ENCODE measurements around the gene LARP1B. TPM values are rescaled to one million over a fixed set of nuclear protein-coding genes. Genes with fewer than 3 reads are reported as not detected.

The LARP1B gene
- total and polyA plus RNA-seq, 2 of the 8 experiments (the other 6 are each of a cell fraction or from before 2014, with no cell fraction given) = 10.6 to 47.0 TPM

DNA sequence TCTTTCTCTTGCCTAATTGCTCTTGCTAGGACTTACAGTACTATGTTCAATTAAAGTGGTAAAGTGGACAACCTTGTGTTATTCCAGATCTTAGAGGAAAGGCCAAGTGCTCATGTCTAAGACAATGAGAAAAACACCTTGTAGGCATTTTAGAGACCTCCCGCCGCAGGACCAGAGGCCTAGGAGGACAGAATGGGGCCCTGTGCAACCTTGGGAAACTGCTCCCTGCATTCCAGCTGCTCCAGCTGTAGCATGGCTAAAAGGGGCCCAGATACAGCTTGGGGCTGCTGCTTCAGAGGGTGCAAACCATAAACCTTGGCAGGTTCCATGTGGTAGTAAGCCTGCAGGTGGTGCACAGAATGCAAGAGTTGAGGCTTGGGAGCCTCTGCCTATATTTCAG, 125.5 kb downstream of the LARP1B start (continued):
- TF ChIP-seq, protein P1, sequence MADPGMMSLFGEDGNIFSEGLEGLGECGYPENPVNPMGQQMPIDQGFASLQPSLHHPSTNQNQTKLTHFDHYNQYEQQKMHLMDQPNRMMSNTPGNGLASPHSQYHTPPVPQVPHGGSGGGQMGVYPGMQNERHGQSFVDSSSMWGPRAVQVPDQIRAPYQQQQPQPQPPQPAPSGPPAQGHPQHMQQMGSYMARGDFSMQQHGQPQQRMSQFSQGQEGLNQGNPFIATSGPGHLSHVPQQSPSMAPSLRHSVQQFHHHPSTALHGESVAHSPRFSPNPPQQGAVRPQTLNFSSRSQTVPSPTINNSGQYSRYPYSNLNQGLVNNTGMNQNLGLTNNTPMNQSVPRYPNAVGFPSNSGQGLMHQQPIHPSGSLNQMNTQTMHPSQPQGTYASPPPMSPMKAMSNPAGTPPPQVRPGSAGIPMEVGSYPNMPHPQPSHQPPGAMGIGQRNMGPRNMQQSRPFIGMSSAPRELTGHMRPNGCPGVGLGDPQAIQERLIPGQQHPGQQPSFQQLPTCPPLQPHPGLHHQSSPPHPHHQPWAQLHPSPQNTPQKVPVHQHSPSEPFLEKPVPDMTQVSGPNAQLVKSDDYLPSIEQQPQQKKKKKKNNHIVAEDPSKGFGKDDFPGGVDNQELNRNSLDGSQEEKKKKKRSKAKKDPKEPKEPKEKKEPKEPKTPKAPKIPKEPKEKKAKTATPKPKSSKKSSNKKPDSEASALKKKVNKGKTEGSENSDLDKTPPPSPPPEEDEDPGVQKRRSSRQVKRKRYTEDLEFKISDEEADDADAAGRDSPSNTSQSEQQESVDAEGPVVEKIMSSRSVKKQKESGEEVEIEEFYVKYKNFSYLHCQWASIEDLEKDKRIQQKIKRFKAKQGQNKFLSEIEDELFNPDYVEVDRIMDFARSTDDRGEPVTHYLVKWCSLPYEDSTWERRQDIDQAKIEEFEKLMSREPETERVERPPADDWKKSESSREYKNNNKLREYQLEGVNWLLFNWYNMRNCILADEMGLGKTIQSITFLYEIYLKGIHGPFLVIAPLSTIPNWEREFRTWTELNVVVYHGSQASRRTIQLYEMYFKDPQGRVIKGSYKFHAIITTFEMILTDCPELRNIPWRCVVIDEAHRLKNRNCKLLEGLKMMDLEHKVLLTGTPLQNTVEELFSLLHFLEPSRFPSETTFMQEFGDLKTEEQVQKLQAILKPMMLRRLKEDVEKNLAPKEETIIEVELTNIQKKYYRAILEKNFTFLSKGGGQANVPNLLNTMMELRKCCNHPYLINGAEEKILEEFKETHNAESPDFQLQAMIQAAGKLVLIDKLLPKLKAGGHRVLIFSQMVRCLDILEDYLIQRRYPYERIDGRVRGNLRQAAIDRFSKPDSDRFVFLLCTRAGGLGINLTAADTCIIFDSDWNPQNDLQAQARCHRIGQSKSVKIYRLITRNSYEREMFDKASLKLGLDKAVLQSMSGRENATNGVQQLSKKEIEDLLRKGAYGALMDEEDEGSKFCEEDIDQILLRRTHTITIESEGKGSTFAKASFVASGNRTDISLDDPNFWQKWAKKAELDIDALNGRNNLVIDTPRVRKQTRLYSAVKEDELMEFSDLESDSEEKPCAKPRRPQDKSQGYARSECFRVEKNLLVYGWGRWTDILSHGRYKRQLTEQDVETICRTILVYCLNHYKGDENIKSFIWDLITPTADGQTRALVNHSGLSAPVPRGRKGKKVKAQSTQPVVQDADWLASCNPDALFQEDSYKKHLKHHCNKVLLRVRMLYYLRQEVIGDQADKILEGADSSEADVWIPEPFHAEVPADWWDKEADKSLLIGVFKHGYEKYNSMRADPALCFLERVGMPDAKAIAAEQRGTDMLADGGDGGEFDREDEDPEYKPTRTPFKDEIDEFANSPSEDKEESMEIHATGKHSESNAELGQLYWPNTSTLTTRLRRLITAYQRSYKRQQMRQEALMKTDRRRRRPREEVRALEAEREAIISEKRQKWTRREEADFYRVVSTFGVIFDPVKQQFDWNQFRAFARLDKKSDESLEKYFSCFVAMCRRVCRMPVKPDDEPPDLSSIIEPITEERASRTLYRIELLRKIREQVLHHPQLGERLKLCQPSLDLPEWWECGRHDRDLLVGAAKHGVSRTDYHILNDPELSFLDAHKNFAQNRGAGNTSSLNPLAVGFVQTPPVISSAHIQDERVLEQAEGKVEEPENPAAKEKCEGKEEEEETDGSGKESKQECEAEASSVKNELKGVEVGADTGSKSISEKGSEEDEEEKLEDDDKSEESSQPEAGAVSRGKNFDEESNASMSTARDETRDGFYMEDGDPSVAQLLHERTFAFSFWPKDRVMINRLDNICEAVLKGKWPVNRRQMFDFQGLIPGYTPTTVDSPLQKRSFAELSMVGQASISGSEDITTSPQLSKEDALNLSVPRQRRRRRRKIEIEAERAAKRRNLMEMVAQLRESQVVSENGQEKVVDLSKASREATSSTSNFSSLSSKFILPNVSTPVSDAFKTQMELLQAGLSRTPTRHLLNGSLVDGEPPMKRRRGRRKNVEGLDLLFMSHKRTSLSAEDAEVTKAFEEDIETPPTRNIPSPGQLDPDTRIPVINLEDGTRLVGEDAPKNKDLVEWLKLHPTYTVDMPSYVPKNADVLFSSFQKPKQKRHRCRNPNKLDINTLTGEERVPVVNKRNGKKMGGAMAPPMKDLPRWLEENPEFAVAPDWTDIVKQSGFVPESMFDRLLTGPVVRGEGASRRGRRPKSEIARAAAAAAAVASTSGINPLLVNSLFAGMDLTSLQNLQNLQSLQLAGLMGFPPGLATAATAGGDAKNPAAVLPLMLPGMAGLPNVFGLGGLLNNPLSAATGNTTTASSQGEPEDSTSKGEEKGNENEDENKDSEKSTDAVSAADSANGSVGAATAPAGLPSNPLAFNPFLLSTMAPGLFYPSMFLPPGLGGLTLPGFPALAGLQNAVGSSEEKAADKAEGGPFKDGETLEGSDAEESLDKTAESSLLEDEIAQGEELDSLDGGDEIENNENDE (IDR thresholded peaks at IDR 0.05; ENCODE audit: insufficient replicate concordance, low read length) = no peak
- TF ChIP-seq NRF1 (IDR thresholded peaks at IDR 0.05; ENCODE audit: low read depth, low read length) (no peak), CTBP2 (IDR thresholded peaks at IDR 0.05; ENCODE audit: borderline replicate concordance, insufficient read depth, insufficient read length, low read length) (no peak), SIN3A (conservative IDR thresholded peaks at IDR 0.05 in 1 of 2, IDR thresholded peaks at IDR 0.05 in 1 of 2; ENCODE audit: low read depth in 1 of 2, low read length in 2 of 2) (no peak), SIRT6 (IDR thresholded peaks at IDR 0.05; ENCODE audit: low read length) (no peak)

Measured in H1 (cell line).